Activated naive CD4-positive, alpha-beta T cell treated with anti-CD3 and anti-CD28 coated beads for 36 hours (primary cell): ENCODE data around the gene NKD1. TPM values are rescaled to one million over a fixed set of nuclear protein-coding genes. Genes with fewer than 3 reads are reported as not detected.

Experiments
- CTCF ChIA-PET: fragments of 350-600 bp; sonication (Branson Sonifier 250); formaldehyde crosslinking; loops from one replicate; lab custom pipeline; 2021; ENCODE audit warnings: antibody characterized with exemption; lab: Charles Lee
- DNase-seq: peaks from one replicate; pipeline ENCODE4 v3.0.0-alpha.2; 2020
- H3K27ac Mint-ChIP-seq: one replicate; pipeline ENCODE4 v1.8.0; 2021; ENCODE audit warnings: mild to moderate bottlenecking, mixed read lengths
- H3K27me3 Mint-ChIP-seq: one replicate; pipeline ENCODE4 v1.8.0; 2021; ENCODE audit warnings: low read depth, mixed read lengths
- H3K36me3 Mint-ChIP-seq: one replicate; pipeline ENCODE4 v1.8.0; 2021; ENCODE audit warnings: low read depth, mixed read lengths
- H3K4me1 Mint-ChIP-seq: one replicate; pipeline ENCODE4 v1.8.0; 2021; ENCODE audit warnings: low read depth, mixed read lengths
- H3K4me3 Mint-ChIP-seq: one replicate; pipeline ENCODE4 v1.8.0; 2021; ENCODE audit warnings: mild to moderate bottlenecking, moderate library complexity, mixed read lengths
- H3K9me3 Mint-ChIP-seq: one replicate; pipeline ENCODE4 v1.8.0; 2021; ENCODE audit warnings: mixed read lengths
- intact Hi-C: fragments of 100-400 bp; cut with micrococcal nuclease; formaldehyde crosslinking; loops from one replicate; pipeline ENCODE4 v1.15.1; 2023
- total RNA-seq, 2 experiments: library from RNA; stranded (reverse); gene quantifications; one replicate each; pipeline ENCODE4 v1.2.3, GENCODE V29; 2021

NKD1 gene
- total RNA-seq, 2 experiments from 2014 or later, result 2.6 to 3.2 TPM

DNA sequence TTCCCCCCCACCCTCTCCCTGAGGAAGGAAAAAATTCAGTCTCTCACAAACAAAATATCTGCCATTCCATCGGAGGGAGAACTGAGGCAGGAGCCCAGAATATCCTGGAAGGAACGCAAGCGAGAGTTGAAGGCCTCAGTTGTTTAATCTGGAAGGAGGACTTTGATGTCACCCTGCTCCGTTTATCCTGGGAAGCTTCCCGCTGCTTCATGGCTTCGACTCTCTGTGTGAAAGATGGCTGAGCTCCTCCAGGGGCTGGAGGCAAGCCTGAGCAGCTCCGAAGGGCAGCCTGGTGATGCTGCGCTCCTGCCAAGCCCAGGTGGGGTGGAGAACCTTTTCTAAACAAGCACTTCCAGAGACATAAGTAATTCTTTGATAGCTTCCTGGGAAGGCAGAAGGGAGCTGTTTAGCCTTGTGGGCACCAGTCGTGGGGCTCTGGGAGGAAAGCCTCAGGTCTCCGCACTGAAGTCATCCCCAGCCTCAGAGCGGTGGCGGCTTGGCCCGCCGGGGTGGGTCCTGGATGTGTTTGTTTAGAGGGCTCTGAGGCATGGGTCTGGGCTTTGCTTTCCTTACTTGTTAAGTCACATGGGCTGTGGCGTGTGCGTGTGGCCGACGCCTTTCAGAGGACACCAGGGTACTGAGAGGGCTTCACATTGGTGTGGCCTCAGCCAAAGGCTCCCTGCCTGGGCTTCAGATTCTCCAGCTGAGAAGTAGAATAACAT is 7.9 kb downstream of the NKD1 start:
- H3K36me3 Mint-ChIP-seq, result peaks cover 20% of the 10 kb centered on the region
- H3K9me3 Mint-ChIP-seq, result peaks cover 8% of the 10 kb centered on the region
- intact Hi-C loops, result no loop called here
- no peak for DNase-seq
- no peaks in the 10 kb centered on the region for H3K27me3 Mint-ChIP-seq
- H3K4me3 Mint-ChIP-seq, result no peak overlapping the region
- H3K4me1 Mint-ChIP-seq, result no peaks in the 10 kb centered on the region
- CTCF ChIA-PET, result interaction anchor here (0.8 kb wide), 1 partner anchor 250 kb away, joined by 3 read pairs; no protein-coding TSS in a partner anchor
- no peak overlapping the region for H3K27ac Mint-ChIP-seq

- CTCF ChIA-PET, result interaction anchor here (1.3 kb wide), 1 partner anchor 110 kb away, joined by 3 read pairs; no protein-coding TSS in a partner anchor
These were observed 8.8 kb downstream of the NKD1 start for GRCh38 chr16:50557046-50557445.

GRCh38 chr16:50558913-50559312 is 10.7 kb downstream of the NKD1 start:
- intact Hi-C loops, result no loop called here
- peaks cover under 1% of the 10 kb centered on the region for H3K4me1 Mint-ChIP-seq
- peaks cover 13% of the 10 kb centered on the region for H3K9me3 Mint-ChIP-seq
- H3K36me3 Mint-ChIP-seq, result peaks cover 30% of the 10 kb centered on the region
- H3K27me3 Mint-ChIP-seq, result no peaks in the 10 kb centered on the region
- no peak overlapping the region for H3K27ac Mint-ChIP-seq
- CTCF ChIA-PET, result interaction anchor here (1.4 to 2.2 kb wide), 2 partner anchors 68 to 204 kb away, joined by 4 to 7 read pairs; no protein-coding TSS in a partner anchor
- no peak for DNase-seq
- H3K4me3 Mint-ChIP-seq, result no peak overlapping the region

More at GRCh38 chr16:50557046-50557445, 8.8 kb downstream of the NKD1 start:
- Mint-ChIP-seq H3K27ac (no peak overlapping the region), H3K4me1 (no peaks in the 10 kb centered on the region), H3K9me3 (peaks cover 13% of the 10 kb centered on the region), H3K36me3 (peaks cover 27% of the 10 kb centered on the region), H3K4me3 (no peak overlapping the region), H3K27me3 (no peaks in the 10 kb centered on the region)
- DNase-seq, result no peak
- intact Hi-C loops, result no loop called here

GRCh38 chr16:50559342-50559741 is 11.1 kb downstream of the NKD1 start:
- H3K36me3 Mint-ChIP-seq, result peaks cover 30% of the 10 kb centered on the region
- no peak overlapping the region for H3K4me3 Mint-ChIP-seq
- H3K27ac Mint-ChIP-seq, result no peak overlapping the region
- H3K9me3 Mint-ChIP-seq, result peaks cover 13% of the 10 kb centered on the region
- CTCF ChIA-PET, result interaction anchor here (1.4 to 2.2 kb wide), 2 partner anchors 68 to 205 kb away, joined by 4 to 7 read pairs; no protein-coding TSS in a partner anchor
- no peaks in the 10 kb centered on the region for H3K27me3 Mint-ChIP-seq
- intact Hi-C loops, result no loop called here
- peaks cover 5% of the 10 kb centered on the region for H3K4me1 Mint-ChIP-seq
- no peak for DNase-seq

DNA sequence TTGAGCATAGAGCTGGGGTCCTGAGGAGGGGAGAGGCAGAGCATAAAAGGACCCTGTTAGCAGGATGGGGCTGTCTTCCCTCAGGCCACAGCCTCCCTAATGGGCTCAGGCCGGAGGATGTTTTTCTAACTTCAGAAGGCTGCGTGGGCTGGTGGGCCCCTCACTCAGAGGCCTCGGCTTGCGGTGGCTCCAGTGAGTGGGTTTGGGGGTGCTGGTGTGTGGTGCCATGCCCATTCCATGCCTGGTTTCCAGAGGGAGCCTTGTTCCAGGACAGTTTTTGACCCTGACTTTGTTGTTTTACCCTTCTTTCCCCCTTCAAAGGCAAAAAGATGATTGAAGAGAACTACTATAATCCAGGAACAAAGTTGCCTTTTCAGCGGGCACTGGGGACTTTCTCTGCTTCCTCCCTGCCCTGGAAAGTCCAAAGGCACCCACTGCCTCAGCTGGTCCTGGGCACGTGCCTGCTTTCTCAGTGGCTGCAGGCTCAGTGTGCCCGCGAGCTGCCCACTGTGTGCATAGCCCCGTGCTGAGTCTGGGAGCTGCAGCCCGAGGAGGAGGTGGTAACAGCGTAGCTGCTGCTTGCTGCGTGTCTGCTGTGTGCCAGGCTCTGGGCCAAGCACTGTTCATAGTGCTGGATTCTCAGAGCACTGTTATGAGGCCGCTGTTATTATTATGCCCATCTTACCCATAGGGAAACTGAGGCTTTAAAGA is 11.8 kb downstream of the NKD1 start:
- DNase-seq, result no peak
- Mint-ChIP-seq H3K4me1 (peaks cover 10% of the 10 kb centered on the region), H3K36me3 (peaks cover 30% of the 10 kb centered on the region), H3K9me3 (peaks cover 13% of the 10 kb centered on the region), H3K4me3 (no peak overlapping the region), H3K27ac (no peak overlapping the region), H3K27me3 (no peaks in the 10 kb centered on the region)
- CTCF ChIA-PET, result interaction anchor here (1.4 to 2.2 kb wide), 2 partner anchors 67 to 205 kb away, joined by 4 to 7 read pairs; no protein-coding TSS in a partner anchor
- intact Hi-C loops, result no loop called here

GRCh38 chr16:50560903-50561863 is 13.0 kb downstream of the NKD1 start:
- no peak overlapping the region for H3K27ac Mint-ChIP-seq
- DNase-seq, result no peak
- H3K36me3 Mint-ChIP-seq, result peaks cover 30% of the 10 kb centered on the region
- peaks cover 13% of the 10 kb centered on the region for H3K9me3 Mint-ChIP-seq
- H3K4me3 Mint-ChIP-seq, result no peak overlapping the region
- no peaks in the 10 kb centered on the region for H3K27me3 Mint-ChIP-seq
- peaks cover 10% of the 10 kb centered on the region for H3K4me1 Mint-ChIP-seq
- intact Hi-C loops, result no loop called here
- CTCF ChIA-PET, result no interaction called here

GRCh38 chr16:50562657-50563056 is 14.5 kb downstream of the NKD1 start:
- Mint-ChIP-seq H3K36me3 (peaks cover 20% of the 10 kb centered on the region), H3K27ac (no peak overlapping the region), H3K27me3 (no peaks in the 10 kb centered on the region), H3K4me3 (no peak overlapping the region), H3K4me1 (peaks cover 11% of the 10 kb centered on the region), H3K9me3 (peaks cover 7% of the 10 kb centered on the region)
- DNase-seq, result no peak
- intact Hi-C loops, result no loop called here
- CTCF ChIA-PET, result interaction anchor here (0.9 kb wide), 1 partner anchor 193 kb away, joined by 3 read pairs; no protein-coding TSS in a partner anchor

GRCh38 chr16:50563989-50564388 is 15.8 kb downstream of the NKD1 start:
- peaks cover 16% of the 10 kb centered on the region for H3K36me3 Mint-ChIP-seq
- no peaks in the 10 kb centered on the region for H3K27me3 Mint-ChIP-seq
- no peak overlapping the region for H3K4me3 Mint-ChIP-seq
- intact Hi-C loops, result no loop called here
- H3K9me3 Mint-ChIP-seq, result peaks cover 7% of the 10 kb centered on the region
- peaks cover 16% of the 10 kb centered on the region for H3K4me1 Mint-ChIP-seq
- DNase-seq, result no peak
- H3K27ac Mint-ChIP-seq, result no peak overlapping the region
- CTCF ChIA-PET, result no interaction called here

DNA sequence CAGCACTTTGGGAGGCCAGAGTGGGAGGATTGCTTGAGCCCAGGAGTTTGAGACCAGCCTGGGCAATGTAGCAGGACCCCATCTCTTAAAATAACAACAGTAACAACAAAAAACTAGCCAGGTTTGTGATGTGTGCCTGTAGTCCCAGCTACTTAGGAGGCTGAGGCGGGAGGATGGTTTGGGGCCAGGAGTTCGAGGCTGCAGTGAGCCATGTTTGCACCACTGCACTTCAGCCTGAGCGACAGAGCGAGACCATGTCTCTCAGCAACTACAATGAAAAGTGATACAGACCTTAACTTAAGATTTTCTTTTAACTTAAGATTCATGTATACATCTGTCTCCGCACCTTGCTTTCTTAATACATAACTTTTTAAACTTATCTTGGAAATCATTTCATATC is 17.2 kb downstream of the NKD1 start:
- H3K27ac Mint-ChIP-seq, result no peak overlapping the region
- H3K4me3 Mint-ChIP-seq, result no peak overlapping the region
- no peaks in the 10 kb centered on the region for H3K27me3 Mint-ChIP-seq
- CTCF ChIA-PET, result interaction anchor here (0.8 kb wide), 1 partner anchor 241 kb away, joined by 3 read pairs; no protein-coding TSS in a partner anchor
- DNase-seq, result no peak
- intact Hi-C loops, result no loop called here
- H3K9me3 Mint-ChIP-seq, result peaks cover 7% of the 10 kb centered on the region
- H3K36me3 Mint-ChIP-seq, result peaks cover 12% of the 10 kb centered on the region
- peaks cover 16% of the 10 kb centered on the region for H3K4me1 Mint-ChIP-seq

GRCh38 chr16:50566014-50566962 is 18.1 kb downstream of the NKD1 start:
- Mint-ChIP-seq H3K27me3 (no peaks in the 10 kb centered on the region), H3K36me3 (peaks cover 9% of the 10 kb centered on the region), H3K9me3 (peaks cover 4% of the 10 kb centered on the region), H3K4me3 (no peak overlapping the region), H3K4me1 (peaks cover 16% of the 10 kb centered on the region), H3K27ac (no peak overlapping the region)
- CTCF ChIA-PET, result interaction anchor here (0.6 to 1.0 kb wide), 3 partner anchors 61 to 671 kb away, joined by 3 read pairs; no protein-coding TSS in a partner anchor
- no peak for DNase-seq
- intact Hi-C loops, result no loop called here

DNA sequence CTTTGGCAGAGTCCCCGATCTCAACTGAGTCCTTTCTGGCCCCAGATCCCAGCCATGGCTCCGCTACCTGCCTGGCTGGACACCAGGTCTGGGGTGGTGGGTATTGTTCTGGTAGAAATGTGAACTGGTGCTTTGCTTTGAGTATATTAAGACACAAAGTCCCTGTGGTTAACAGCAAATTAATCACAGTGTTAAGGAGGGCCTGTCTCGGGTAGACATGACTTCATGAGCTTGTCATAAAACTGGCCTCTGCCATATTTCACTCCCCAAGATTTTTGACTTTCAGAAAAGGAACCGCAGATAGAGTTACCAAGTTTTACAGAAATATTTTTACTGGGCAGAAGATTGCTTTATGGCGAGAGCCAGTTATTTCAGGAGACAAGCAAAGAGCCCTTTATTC is 19.5 kb downstream of the NKD1 start:
- DNase-seq, result no peak
- intact Hi-C loops, result no loop called here
- CTCF ChIA-PET, result interaction anchor here (0.8 kb wide), 1 partner anchor 60 kb away, joined by 3 read pairs; no protein-coding TSS in a partner anchor
- Mint-ChIP-seq H3K27me3 (no peaks in the 10 kb centered on the region), H3K4me3 (no peak overlapping the region), H3K4me1 (peaks cover 16% of the 10 kb centered on the region), H3K9me3 (no peaks in the 10 kb centered on the region), H3K27ac (no peak overlapping the region), H3K36me3 (no peaks in the 10 kb centered on the region)
